ENCODE measurements around the gene DSTN.

DNA sequence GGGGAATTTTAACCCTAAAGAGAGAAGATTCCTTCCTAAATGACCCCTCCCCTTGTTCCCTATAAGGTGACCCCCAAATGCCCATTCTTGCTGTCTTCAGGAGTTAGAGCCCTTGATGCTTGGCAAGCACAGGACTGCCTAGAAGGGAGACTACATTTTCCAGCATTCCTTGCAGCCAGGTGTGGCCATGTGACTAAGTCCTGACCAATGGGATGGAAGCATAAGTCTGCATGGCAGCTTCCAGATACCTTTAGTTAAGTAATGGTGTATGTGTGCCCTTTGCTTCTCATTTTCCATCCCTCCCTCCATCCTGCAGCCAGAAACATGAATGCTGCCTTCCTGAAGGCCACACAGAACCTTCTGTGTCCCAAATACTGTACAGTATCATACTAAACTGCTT is 44.2 kb upstream of the DSTN start:
- no peak for TF ChIP-seq CTCF (IDR thresholded peaks at IDR 0.05)
- TF ChIP-seq EZH2 (IDR thresholded peaks at IDR 0.05; ENCODE audit: borderline replicate concordance, insufficient read depth, low read depth, low read length, poor library complexity, severe bottlenecking) = no peak

All from B cell (primary cell).